Hematopoietic multipotent progenitor cell treated with erythropoietin and hydrocortisone succinate and interleukin-3 and kit ligand, for 15 days (in vitro differentiated cells): ENCODE results near the gene ARSB.

Source experiments
- DNase-seq: peaks from one replicate; pipeline ENCODE4 v3.0.0-alpha.2; 2015; ENCODE audit warnings: low spot score

ARSB gene

GRCh38 chr5:78805474-78806124, 179.5 kb downstream of the ARSB start:
- no peak for DNase-seq

GRCh38 chr5:78804995-78805394, 180.1 kb downstream of the ARSB start:
- DNase-seq = no peak

- DNase-seq = no peak
These were observed 181.2 kb downstream of the ARSB start for GRCh38 chr5:78803941-78804340.

GRCh38 chr5:78803353-78803752, 181.8 kb downstream of the ARSB start:
- DNase-seq = no peak

GRCh38 chr5:78801413-78801812, 183.7 kb downstream of the ARSB start:
- no peak for DNase-seq

- DNase-seq = no peak
These were observed 185.7 kb downstream of the ARSB start for GRCh38 chr5:78799266-78800017.

GRCh38 chr5:78798673-78799029, 186.5 kb downstream of the ARSB start:
- DNase-seq = no peak

GRCh38 chr5:78797936-78798672, 187.0 kb downstream of the ARSB start:
- no peak for DNase-seq

GRCh38 chr5:78795757-78796156, 189.4 kb downstream of the ARSB start:
- DNase-seq = no peak

- no peak for DNase-seq
These were observed 190.4 kb downstream of the ARSB start for GRCh38 chr5:78794693-78795215.

GRCh38 chr5:78793907-78794662, 191.0 kb downstream of the ARSB start:
- DNase-seq = no peak

- no peak for DNase-seq
These were observed 192.6 kb downstream of the ARSB start for GRCh38 chr5:78792345-78793055.

- no peak for DNase-seq
These were observed 193.5 kb downstream of the ARSB start for GRCh38 chr5:78791501-78792100.

GRCh38 chr5:78787783-78788182, 197.3 kb downstream of the ARSB start:
- no peak for DNase-seq

GRCh38 chr5:78785454-78785853, 199.7 kb downstream of the ARSB start:
- DNase-seq = no peak

GRCh38 chr5:78783434-78784130, 201.5 kb downstream of the ARSB start:
- DNase-seq = no peak

GRCh38 chr5:78782728-78783127, 202.4 kb downstream of the ARSB start:
- DNase-seq = no peak

- DNase-seq = no peak
These were observed 203.4 kb downstream of the ARSB start for GRCh38 chr5:78781611-78782286.

GRCh38 chr5:78779771-78780616, 205.1 kb downstream of the ARSB start:
- no peak for DNase-seq
